ENCODE data around the gene FTSJ1.

- TF ChIP-seq, protein P1, sequence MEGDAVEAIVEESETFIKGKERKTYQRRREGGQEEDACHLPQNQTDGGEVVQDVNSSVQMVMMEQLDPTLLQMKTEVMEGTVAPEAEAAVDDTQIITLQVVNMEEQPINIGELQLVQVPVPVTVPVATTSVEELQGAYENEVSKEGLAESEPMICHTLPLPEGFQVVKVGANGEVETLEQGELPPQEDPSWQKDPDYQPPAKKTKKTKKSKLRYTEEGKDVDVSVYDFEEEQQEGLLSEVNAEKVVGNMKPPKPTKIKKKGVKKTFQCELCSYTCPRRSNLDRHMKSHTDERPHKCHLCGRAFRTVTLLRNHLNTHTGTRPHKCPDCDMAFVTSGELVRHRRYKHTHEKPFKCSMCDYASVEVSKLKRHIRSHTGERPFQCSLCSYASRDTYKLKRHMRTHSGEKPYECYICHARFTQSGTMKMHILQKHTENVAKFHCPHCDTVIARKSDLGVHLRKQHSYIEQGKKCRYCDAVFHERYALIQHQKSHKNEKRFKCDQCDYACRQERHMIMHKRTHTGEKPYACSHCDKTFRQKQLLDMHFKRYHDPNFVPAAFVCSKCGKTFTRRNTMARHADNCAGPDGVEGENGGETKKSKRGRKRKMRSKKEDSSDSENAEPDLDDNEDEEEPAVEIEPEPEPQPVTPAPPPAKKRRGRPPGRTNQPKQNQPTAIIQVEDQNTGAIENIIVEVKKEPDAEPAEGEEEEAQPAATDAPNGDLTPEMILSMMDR (conservative IDR thresholded peaks at IDR 0.05; ENCODE audit: low read depth, low read length), result no peak
- TF ChIP-seq EZH2 (IDR thresholded peaks at IDR 0.05; ENCODE audit: low read length, unreplicated experiment), result no peak
- no peak for TF ChIP-seq EZH2phosphoT487 (IDR thresholded peaks at IDR 0.05; ENCODE audit: borderline replicate concordance, low read length)
These were observed 39.0 kb downstream of the FTSJ1 start for GRCh38 chrX:48514868-48515460.

Data from PC-3 (cell line).